Stimulated activated naive CD8-positive, alpha-beta T cell treated with anti-CD3 and anti-CD28 coated beads, Interleukin-15, amount 100 ng/mL, for 72 hours (primary cell): Measurements from ENCODE around the gene MFN2.
"Not testable (repeated sequence)": the region's sequence is repeated elsewhere in the genome, so short reads cannot be mapped to it uniquely, and the experiment has no call there.

Experiments
- ATAC-seq: fragments of 150-1000 bp; cut with Tn5 transposase; 2 replicates; pipeline ENCODE4 v1.10.0; 2021; ENCODE audit warnings: mild to moderate bottlenecking, moderate library complexity
- DNase-seq, 2 donors: peaks; one replicate each; pipeline ENCODE4 v3.0.0; 2021 to 2022
- H3K27ac Mint-ChIP-seq, 2 donors: one replicate each; pipeline ENCODE4 v1.8.0; 2022; ENCODE audit warnings: mild to moderate bottlenecking in 2 of 2, mixed read lengths in 2 of 2, moderate library complexity in 2 of 2
- H3K27me3 Mint-ChIP-seq: one replicate; pipeline ENCODE4 v1.8.0; 2022; ENCODE audit warnings: mixed read lengths
- H3K4me1 Mint-ChIP-seq: one replicate; pipeline ENCODE4 v1.8.0; 2022; ENCODE audit warnings: mild to moderate bottlenecking, mixed read lengths
- H3K4me3 Mint-ChIP-seq, 2 donors: one replicate each; pipeline ENCODE4 v1.8.0; 2022; ENCODE audit warnings: mild to moderate bottlenecking in 2 of 2, mixed read lengths in 2 of 2, moderate library complexity in 1 of 2
- H3K9me3 Mint-ChIP-seq, 2 donors: one replicate each; pipeline ENCODE4 v1.8.0; 2022; ENCODE audit warnings: mixed read lengths in 2 of 2

The MFN2 gene

GRCh38 chr1:11979851-11980675 lies at the start of gene MFN2:
Gene MFN2 (plus strand): TSS chr1:11980444. CDS start chr1:11989169, 8,725 bp downstream.
- Mint-ChIP-seq H3K4me1 (peaks cover 54% of the 10 kb centered on the region), H3K27ac (peak within 1 kb of the TSS; percentile 97), H3K4me3 (peak within 1 kb of the TSS; percentile 94 to 98), H3K27me3 (no peaks in the 10 kb centered on the region), H3K9me3 (no peaks in the 10 kb centered on the region)
- ATAC-seq (peak; percentile 96), DNase-seq (peak; percentile 95 to 97)

DNA sequence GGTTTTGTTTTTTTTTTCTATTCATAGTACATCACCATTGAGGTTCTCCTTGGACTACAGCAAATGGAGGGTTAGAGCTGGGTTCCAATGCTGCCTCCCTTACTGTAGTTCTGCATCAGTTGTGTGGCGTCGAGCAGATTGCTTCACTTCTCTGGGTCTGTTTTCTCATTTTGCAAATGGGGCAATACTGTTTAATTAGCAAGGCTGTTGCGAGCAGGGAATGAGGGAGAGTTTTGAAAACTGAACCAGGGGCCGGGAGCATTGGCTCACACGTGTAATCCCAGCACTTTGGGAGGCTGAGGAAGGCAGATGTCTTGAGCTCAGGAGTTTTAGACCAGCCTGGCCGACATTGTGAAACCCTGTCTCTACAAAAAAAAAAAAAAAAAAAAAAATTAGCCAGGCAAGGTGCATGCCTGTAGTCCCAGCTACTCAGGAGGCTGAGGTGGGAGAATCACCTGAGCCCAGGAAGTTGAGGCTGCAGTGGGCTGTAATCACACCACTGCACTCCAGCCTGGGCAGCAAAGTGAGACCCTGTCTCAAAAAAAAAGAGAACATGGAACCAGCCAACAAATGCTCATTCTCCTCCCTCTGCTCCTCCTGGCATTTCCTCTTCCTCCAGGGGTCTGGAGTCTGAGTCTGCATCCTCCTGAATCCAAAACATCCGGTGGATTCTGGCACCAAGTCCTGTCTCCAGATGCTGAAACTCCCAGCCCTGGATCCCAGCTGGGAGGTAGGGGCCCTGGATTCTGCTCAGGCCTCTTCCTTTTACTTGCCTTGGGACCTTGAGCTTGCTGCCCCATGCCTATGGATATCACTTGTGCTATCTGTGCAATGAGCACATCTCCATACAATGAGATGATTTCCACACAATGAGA lies 49.4 kb upstream of the MFN2 start:
- Mint-ChIP-seq H3K4me1 (peaks cover 11% of the 10 kb centered on the region), H3K27ac (peak overlapping the region in 1 of 2 donors; percentile 83), H3K9me3 (no peaks in the 10 kb centered on the region), H3K4me3 (no peak overlapping the region), H3K27me3 (no peaks in the 10 kb centered on the region)
- DNase-seq (no peak), ATAC-seq (no peak)

DNA sequence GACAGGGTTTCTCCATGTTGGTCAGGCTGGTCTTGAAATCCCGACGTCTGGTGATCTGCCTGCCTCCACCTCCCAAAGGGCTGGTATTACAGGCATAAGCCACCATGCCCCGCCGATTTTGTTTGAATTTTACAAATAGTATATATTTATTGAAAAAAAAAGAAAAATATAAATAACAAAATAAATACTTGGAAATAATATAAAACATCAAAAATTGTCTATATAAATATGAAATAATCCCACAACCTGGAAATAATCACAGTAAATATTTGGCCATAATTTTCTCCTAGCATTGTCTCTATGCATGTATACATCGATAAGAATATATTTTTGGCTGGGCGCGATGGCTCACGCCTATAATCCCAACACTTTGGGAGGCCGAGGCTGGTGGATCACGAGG lies 48.4 kb upstream of the MFN2 start:
- no peak overlapping the region for H3K4me3 Mint-ChIP-seq
- DNase-seq, result no peak
- no peaks in the 10 kb centered on the region for H3K9me3 Mint-ChIP-seq
- no peaks in the 10 kb centered on the region for H3K27me3 Mint-ChIP-seq
- no peak for ATAC-seq
- no peak overlapping the region for H3K27ac Mint-ChIP-seq
- H3K4me1 Mint-ChIP-seq, result peaks cover 6% of the 10 kb centered on the region

- Mint-ChIP-seq H3K27me3 (no peaks in the 10 kb centered on the region), H3K4me3 (peak within 1 kb of the TSS; percentile 85 to 86), H3K9me3 (no peaks in the 10 kb centered on the region), H3K27ac (peak within 1 kb of the TSS in 1 of 2 donors; percentile 42), H3K4me1 (peaks cover 8% of the 10 kb centered on the region)
- DNase-seq, result peak; percentile 73 to 80
- peak; percentile 99 for ATAC-seq
Measured at GRCh38 chr1:11934302-11935056, 45.8 kb upstream of the MFN2 start, which contains the start of gene PLOD1. Gene PLOD1 (plus strand): TSS chr1:11934717. CDS start chr1:11934780, 63 bp downstream.

DNA sequence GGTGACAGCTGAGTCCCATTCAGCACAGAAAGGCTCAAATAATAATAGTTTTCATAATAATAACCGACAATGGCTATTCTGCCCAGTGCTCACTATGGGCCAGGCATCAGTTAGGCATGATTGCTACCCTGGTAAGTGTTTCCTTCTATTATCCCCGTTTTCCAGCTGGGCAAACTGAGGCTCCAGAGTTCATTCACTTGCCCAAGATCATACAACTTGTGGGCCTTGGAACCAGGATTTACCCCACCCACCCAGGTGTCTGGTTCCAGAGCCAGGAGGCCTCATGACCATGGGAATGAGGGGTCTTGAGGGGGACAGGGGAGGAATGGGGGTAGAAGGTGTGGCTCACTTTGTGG lies 45.2 kb upstream of the MFN2 start:
- ATAC-seq (peak; percentile 8), DNase-seq (no peak)
- peak overlapping the region in 1 of 2 donors; percentile 42 for H3K27ac Mint-ChIP-seq
- H3K4me1 Mint-ChIP-seq, result peaks cover 8% of the 10 kb centered on the region
- H3K27me3 Mint-ChIP-seq, result no peaks in the 10 kb centered on the region
- peak overlapping the region; percentile 85 to 86 for H3K4me3 Mint-ChIP-seq
- H3K9me3 Mint-ChIP-seq, result no peaks in the 10 kb centered on the region

GRCh38 chr1:11935733-11936132 lies 44.5 kb upstream of the MFN2 start:
- H3K4me3 Mint-ChIP-seq, result peak overlapping the region in 1 of 2 donors; percentile 26
- H3K27me3 Mint-ChIP-seq, H3K4me1 Mint-ChIP-seq, H3K27ac Mint-ChIP-seq, H3K9me3 Mint-ChIP-seq, DNase-seq, ATAC-seq: not testable (repeated sequence)

- Mint-ChIP-seq H3K4me1 (peaks cover 8% of the 10 kb centered on the region), H3K27me3 (no peaks in the 10 kb centered on the region), H3K9me3 (no peaks in the 10 kb centered on the region), H3K27ac (no peak overlapping the region), H3K4me3 (no peak overlapping the region)
- DNase-seq, result no peak
- no peak for ATAC-seq
Measured at GRCh38 chr1:11938722-11939526, 41.3 kb upstream of the MFN2 start.

DNA sequence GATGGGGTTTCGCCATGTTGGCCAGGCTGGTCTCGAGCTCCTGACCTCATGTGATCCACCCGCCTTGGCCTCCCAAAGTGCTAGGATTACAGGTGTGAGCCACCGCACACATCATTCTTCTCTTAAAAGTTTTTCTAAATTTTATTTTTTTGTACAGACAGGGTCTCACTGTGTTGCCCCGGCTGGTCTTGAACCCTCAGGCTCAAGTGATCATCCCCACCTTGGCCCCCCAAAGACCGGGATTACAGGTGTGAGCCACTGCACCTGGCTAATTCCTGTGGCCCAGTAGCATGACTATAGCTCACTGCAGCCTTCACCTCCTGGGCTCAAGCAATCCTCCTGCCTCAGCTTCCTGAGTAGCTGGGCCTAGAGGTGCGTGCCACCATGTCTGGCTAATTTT lies 40.5 kb upstream of the MFN2 start:
- not testable (repeated sequence) for H3K4me1 Mint-ChIP-seq, ATAC-seq, H3K9me3 Mint-ChIP-seq, H3K4me3 Mint-ChIP-seq, H3K27me3 Mint-ChIP-seq, H3K27ac Mint-ChIP-seq, DNase-seq

DNA sequence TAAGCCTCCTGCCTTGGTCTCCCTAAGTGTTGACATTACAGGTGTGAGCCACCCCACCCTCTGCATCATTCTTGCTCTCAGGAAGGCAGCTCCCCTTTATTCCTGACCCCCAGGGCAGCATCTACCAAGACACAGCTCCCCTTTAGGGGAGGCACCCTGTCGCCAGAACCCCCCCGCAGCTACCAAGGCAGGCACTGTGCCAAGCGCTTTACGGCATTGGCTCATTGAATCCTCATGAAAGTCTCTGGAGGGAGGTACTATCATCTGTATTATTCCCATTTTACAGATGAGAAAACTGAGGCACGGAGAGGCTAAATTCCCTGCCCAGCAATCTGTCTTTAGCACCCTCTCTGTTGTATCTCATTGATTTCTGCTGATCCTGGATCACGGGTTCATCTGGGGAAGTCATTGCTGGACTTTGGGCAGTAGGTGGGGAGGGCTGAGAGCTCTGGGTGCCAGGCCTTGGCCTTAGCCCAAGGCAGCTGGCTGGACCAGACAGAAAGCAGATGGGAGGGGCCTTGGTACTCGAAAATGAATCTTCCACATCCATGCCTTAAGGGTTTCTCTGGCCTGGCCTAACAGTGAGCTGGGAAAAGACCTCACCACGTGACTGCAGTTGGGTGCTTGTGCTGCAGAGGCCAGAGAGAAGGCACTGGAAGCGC lies 39.9 kb upstream of the MFN2 start:
- Mint-ChIP-seq H3K27ac (no peak overlapping the region), H3K27me3 (no peaks in the 10 kb centered on the region), H3K4me1 (peaks cover 8% of the 10 kb centered on the region), H3K9me3 (no peaks in the 10 kb centered on the region), H3K4me3 (no peak overlapping the region)
- ATAC-seq (no peak), DNase-seq (no peak)

DNA sequence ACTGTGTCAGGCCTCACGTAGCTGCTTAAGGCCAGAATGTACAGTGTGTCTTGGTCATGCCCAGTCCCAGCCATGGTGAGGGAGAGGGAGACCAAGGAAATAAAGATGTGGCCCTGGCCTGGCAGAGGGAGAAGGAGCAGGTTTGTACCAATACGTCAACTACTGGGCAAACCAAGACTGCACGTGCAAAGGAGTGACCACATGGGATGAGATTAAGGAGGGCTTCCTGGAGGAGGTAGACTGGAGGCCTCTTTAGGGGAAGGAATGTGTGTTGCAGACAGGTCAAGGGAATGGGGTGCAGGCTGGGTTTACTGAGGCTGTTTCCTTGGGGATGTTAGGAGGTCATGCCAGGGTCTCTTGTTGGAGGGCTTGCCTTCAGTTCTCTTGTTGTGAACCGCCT lies 38.0 kb upstream of the MFN2 start:
- no peaks in the 10 kb centered on the region for H3K27me3 Mint-ChIP-seq
- H3K4me3 Mint-ChIP-seq, result no peak overlapping the region
- no peak overlapping the region for H3K27ac Mint-ChIP-seq
- H3K4me1 Mint-ChIP-seq, result peaks cover 2% of the 10 kb centered on the region
- DNase-seq, result no peak
- no peaks in the 10 kb centered on the region for H3K9me3 Mint-ChIP-seq
- ATAC-seq, result no peak

GRCh38 chr1:11943619-11944018 lies 36.6 kb upstream of the MFN2 start:
- Mint-ChIP-seq H3K9me3 (no peaks in the 10 kb centered on the region), H3K4me3 (no peak overlapping the region)

GRCh38 chr1:11944358-11944931 lies 35.8 kb upstream of the MFN2 start:
- H3K4me1 Mint-ChIP-seq, result no peaks in the 10 kb centered on the region
- H3K9me3 Mint-ChIP-seq, result no peaks in the 10 kb centered on the region
- no peak overlapping the region for H3K4me3 Mint-ChIP-seq
- H3K27me3 Mint-ChIP-seq, result no peaks in the 10 kb centered on the region
- no peak overlapping the region for H3K27ac Mint-ChIP-seq
- ATAC-seq (no peak), DNase-seq (no peak)

More at GRCh38 chr1:11943619-11944018, 36.6 kb upstream of the MFN2 start:
- no peak for DNase-seq
- Mint-ChIP-seq H3K4me1 (no peaks in the 10 kb centered on the region), H3K27ac (no peak overlapping the region), H3K27me3 (no peaks in the 10 kb centered on the region)
- no peak for ATAC-seq

DNA sequence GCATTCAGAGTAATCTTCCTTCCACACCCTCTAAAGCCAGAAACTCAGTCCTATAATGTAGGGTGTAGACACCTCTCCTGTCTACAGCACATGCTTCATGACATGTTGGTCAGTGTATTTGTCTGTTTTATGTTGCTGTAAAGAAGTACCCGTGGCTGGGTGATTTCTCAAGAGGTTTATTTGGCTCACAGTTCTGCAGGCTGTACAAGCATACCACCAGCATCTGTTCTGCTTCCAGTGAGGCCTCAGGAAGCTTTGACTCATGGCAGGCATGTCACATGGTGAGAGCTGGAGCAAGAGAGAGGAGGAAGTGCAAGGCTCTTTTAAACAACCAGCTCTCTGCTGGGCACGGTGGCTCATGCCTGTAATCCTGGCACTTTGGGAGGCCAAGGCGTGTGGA lies 33.6 kb upstream of the MFN2 start:
- ATAC-seq, result no peak
- Mint-ChIP-seq H3K4me3 (no peak overlapping the region), H3K27ac (no peak overlapping the region), H3K27me3 (no peaks in the 10 kb centered on the region), H3K4me1 (no peaks in the 10 kb centered on the region), H3K9me3 (no peaks in the 10 kb centered on the region)
- no peak for DNase-seq

GRCh38 chr1:11948822-11949458 lies 31.3 kb upstream of the MFN2 start:
- H3K4me1 Mint-ChIP-seq, result no peaks in the 10 kb centered on the region
- no peak overlapping the region for H3K27ac Mint-ChIP-seq
- no peak for DNase-seq
- H3K9me3 Mint-ChIP-seq, result no peaks in the 10 kb centered on the region
- no peak for ATAC-seq
- H3K27me3 Mint-ChIP-seq, result no peaks in the 10 kb centered on the region
- H3K4me3 Mint-ChIP-seq, result no peak overlapping the region
